Measurements from ENCODE around the gene DHX36.

GRCh38 chr3:154235330-154235729, 89.0 kb downstream of the DHX36 start:
- TF ChIP-seq, protein P1, sequence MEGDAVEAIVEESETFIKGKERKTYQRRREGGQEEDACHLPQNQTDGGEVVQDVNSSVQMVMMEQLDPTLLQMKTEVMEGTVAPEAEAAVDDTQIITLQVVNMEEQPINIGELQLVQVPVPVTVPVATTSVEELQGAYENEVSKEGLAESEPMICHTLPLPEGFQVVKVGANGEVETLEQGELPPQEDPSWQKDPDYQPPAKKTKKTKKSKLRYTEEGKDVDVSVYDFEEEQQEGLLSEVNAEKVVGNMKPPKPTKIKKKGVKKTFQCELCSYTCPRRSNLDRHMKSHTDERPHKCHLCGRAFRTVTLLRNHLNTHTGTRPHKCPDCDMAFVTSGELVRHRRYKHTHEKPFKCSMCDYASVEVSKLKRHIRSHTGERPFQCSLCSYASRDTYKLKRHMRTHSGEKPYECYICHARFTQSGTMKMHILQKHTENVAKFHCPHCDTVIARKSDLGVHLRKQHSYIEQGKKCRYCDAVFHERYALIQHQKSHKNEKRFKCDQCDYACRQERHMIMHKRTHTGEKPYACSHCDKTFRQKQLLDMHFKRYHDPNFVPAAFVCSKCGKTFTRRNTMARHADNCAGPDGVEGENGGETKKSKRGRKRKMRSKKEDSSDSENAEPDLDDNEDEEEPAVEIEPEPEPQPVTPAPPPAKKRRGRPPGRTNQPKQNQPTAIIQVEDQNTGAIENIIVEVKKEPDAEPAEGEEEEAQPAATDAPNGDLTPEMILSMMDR (IDR thresholded peaks at IDR 0.05; ENCODE audit: insufficient read depth, low read length, poor library complexity, severe bottlenecking) = no peak
- TF ChIP-seq EZH2phosphoT487 (conservative IDR thresholded peaks at IDR 0.05; ENCODE audit: low read length) = no peak
